ENCODE data around the gene AVL9. TPM values are rescaled to one million over a fixed set of nuclear protein-coding genes. Genes with fewer than 3 reads are reported as not detected.

Gene AVL9
- total RNA-seq, 1 donor from 2014 or later, result 36.8 TPM

DNA sequence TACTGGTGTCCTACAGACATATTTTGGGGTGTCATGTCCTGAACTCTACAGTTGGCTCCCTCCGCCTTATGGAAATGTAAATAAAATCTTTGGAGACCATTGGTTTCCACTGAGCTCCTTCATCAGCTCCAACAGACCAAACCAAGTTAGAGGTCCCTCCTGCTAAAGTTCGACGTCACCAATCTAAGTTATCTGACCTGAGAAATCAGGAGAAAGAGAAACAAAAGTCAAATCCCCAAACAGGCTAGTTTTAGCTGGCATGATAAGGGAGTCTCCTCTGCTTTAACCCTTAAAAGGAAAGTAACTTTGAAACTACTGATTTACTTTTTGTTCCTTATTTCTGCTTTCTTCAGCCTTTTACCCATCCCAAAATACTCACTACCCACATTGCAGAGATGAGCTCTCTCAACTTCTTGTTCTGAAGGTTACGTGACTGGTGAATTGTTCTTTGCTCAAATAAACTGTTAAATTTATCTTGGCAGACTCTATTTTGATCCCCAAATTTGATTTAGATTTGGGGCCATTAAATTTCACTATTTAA lies 39.9 kb downstream of the AVL9 start:
- no peak overlapping the region for H3K4me3 Mint-ChIP-seq
- no peak for DNase-seq (ENCODE audit: low spot score in 2 of 2, unreplicated experiment in 2 of 2)
- TF ChIP-seq, protein P1, sequence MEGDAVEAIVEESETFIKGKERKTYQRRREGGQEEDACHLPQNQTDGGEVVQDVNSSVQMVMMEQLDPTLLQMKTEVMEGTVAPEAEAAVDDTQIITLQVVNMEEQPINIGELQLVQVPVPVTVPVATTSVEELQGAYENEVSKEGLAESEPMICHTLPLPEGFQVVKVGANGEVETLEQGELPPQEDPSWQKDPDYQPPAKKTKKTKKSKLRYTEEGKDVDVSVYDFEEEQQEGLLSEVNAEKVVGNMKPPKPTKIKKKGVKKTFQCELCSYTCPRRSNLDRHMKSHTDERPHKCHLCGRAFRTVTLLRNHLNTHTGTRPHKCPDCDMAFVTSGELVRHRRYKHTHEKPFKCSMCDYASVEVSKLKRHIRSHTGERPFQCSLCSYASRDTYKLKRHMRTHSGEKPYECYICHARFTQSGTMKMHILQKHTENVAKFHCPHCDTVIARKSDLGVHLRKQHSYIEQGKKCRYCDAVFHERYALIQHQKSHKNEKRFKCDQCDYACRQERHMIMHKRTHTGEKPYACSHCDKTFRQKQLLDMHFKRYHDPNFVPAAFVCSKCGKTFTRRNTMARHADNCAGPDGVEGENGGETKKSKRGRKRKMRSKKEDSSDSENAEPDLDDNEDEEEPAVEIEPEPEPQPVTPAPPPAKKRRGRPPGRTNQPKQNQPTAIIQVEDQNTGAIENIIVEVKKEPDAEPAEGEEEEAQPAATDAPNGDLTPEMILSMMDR (IDR thresholded peaks at IDR 0.05; ENCODE audit: unreplicated experiment), result no peak
- no peaks in the 10 kb centered on the region for H3K27me3 Mint-ChIP-seq (ENCODE audit: low read depth)
- peaks cover 3% of the 10 kb centered on the region for H3K4me1 Mint-ChIP-seq
- peaks cover 3% of the 10 kb centered on the region for H3K36me3 Mint-ChIP-seq
- H3K9me3 Mint-ChIP-seq, result peaks cover 3% of the 10 kb centered on the region
- H3K27ac Mint-ChIP-seq, result no peak overlapping the region

- H3K27ac Mint-ChIP-seq, result no peak overlapping the region
- no peak overlapping the region for H3K4me3 Mint-ChIP-seq
- no peak for DNase-seq (ENCODE audit: low spot score in 2 of 2, unreplicated experiment in 2 of 2)
- H3K27me3 Mint-ChIP-seq (ENCODE audit: low read depth), result no peaks in the 10 kb centered on the region
- peaks cover 4% of the 10 kb centered on the region for H3K9me3 Mint-ChIP-seq
- H3K4me1 Mint-ChIP-seq, result peaks cover 3% of the 10 kb centered on the region
- H3K36me3 Mint-ChIP-seq, result peaks cover 4% of the 10 kb centered on the region
- TF ChIP-seq, protein P1 (IDR thresholded peaks at IDR 0.05; ENCODE audit: unreplicated experiment), result no peak
Measured at GRCh38 chr7:32536016-32536415, 40.7 kb downstream of the AVL9 start.

DNA sequence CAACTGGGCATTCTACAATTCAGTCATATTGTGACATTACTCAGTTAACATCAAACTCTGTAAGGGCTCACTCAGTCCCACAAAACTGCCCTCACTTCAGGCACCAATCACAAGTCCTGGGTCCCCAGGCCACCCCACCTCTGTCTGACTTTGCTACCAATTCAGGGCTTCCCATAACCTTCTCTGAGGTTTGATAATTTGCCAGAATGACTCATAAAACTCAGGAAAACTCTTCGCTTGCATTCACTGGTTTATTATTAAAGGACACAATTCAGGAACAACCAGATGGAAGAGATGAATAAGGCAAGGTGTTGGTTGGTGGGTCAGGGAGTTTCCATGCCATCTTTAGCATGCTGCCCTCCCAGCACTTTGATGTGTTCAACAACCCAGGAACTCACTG lies 41.3 kb downstream of the AVL9 start:
- Mint-ChIP-seq H3K27ac (no peak overlapping the region), H3K36me3 (peaks cover 4% of the 10 kb centered on the region), H3K9me3 (peaks cover 4% of the 10 kb centered on the region), H3K4me3 (no peak overlapping the region), H3K4me1 (peaks cover 3% of the 10 kb centered on the region), H3K27me3 (ENCODE audit: low read depth) (no peaks in the 10 kb centered on the region)
- DNase-seq (ENCODE audit: low spot score in 2 of 2, unreplicated experiment in 2 of 2), result no peak
- TF ChIP-seq, protein P1 (IDR thresholded peaks at IDR 0.05; ENCODE audit: unreplicated experiment), result no peak

- Mint-ChIP-seq H3K27me3 (ENCODE audit: low read depth) (no peaks in the 10 kb centered on the region), H3K4me1 (no peaks in the 10 kb centered on the region), H3K4me3 (no peak overlapping the region), H3K9me3 (peaks cover 4% of the 10 kb centered on the region), H3K36me3 (peaks cover 4% of the 10 kb centered on the region), H3K27ac (no peak overlapping the region)
- no peak for DNase-seq (ENCODE audit: low spot score in 2 of 2, unreplicated experiment in 2 of 2)
- TF ChIP-seq, protein P1 (IDR thresholded peaks at IDR 0.05; ENCODE audit: unreplicated experiment), result no peak
Measured at GRCh38 chr7:32537760-32538159, 42.5 kb downstream of the AVL9 start.

GRCh38 chr7:32539366-32539765 lies 44.1 kb downstream of the AVL9 start:
- H3K27me3 Mint-ChIP-seq (ENCODE audit: low read depth), result no peaks in the 10 kb centered on the region
- H3K9me3 Mint-ChIP-seq, result peaks cover 4% of the 10 kb centered on the region
- no peak overlapping the region for H3K4me3 Mint-ChIP-seq
- H3K4me1 Mint-ChIP-seq, result no peaks in the 10 kb centered on the region
- no peak for DNase-seq (ENCODE audit: low spot score in 2 of 2, unreplicated experiment in 2 of 2)
- TF ChIP-seq, protein P1 (IDR thresholded peaks at IDR 0.05; ENCODE audit: unreplicated experiment), result no peak
- H3K27ac Mint-ChIP-seq, result no peak overlapping the region
- peaks cover 14% of the 10 kb centered on the region for H3K36me3 Mint-ChIP-seq
